CD4-positive, alpha-beta T cell treated with Interferon alpha-2 for 1 hour (primary cell): ENCODE results near the gene CDC20.

Experiments
- DNase-seq, 2 donors: peaks; one replicate each; pipeline ENCODE4 v3.0.0-alpha.2; 2020 to 2022

CDC20 gene

DNA sequence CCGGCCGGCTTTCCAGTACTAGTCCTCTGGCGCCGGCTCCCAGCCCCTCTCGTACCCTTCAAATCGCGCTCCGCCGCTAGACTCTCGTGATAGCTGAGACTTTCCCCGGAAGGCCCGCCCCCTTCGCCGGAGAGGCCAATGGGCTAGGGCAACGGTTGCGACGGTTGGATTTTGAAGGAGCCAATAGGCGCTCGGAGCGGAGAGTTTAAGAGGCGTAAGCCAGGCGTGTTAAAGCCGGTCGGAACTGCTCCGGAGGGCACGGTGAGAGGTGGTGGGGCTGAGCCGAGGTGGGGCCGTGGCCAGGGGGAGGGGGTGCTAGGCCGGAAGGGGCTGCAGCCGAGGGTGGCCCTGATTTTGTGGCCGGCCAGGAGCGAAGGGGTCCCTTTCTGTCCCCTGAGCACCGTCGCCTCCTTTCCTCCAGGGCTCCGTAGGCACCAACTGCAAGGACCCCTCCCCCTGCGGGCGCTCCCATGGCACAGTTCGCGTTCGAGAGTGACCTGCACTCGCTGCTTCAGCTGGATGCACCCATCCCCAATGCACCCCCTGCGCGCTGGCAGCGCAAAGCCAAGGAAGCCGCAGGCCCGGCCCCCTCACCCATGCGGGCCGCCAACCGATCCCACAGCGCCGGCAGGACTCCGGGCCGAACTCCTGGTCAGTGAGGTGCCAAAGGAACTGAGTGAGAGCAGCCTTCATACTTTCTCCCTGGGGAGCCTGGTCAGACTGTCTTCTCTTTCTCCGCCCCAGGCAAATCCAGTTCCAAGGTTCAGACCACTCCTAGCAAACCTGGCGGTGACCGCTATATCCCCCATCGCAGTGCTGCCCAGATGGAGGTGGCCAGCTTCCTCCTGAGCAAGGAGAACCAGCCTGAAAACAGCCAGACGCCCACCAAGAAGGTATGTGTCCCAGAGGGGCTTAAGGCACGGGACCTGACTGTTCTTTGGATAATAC is at the start of gene CDC20:
Gene CDC20 (plus strand): TSS at position 236 of the 948 bp plus-strand sequence. CDS start 235 bp downstream, at position 471.
- peak; percentile 94 to 97 for DNase-seq

GRCh38 chr1:43309405-43310025 is 49.3 kb upstream of the CDC20 start:
- no peak for DNase-seq

DNA sequence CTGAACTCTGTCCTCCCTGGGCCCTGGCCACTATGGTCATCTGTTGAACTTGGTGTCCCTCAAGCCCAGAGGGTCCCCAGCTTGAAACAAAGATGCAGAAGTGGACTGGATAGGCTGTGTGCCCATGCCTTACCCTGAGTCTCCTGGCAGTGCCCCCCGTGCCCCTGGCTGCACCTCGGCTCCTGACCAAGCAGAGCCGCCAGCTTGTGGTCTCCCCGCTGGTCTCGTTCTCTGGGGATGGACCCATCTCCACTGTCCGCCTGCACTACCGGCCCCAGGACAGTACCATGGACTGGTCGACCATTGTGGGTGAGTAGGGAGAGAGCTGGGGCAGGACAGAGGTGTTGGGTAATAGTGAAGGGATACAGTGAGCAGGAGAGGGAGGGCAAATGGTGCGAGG is 47.3 kb upstream of the CDC20 start:
- no peak for DNase-seq

GRCh38 chr1:43312212-43312623 is 46.6 kb upstream of the CDC20 start:
- DNase-seq, result no peak

DNA sequence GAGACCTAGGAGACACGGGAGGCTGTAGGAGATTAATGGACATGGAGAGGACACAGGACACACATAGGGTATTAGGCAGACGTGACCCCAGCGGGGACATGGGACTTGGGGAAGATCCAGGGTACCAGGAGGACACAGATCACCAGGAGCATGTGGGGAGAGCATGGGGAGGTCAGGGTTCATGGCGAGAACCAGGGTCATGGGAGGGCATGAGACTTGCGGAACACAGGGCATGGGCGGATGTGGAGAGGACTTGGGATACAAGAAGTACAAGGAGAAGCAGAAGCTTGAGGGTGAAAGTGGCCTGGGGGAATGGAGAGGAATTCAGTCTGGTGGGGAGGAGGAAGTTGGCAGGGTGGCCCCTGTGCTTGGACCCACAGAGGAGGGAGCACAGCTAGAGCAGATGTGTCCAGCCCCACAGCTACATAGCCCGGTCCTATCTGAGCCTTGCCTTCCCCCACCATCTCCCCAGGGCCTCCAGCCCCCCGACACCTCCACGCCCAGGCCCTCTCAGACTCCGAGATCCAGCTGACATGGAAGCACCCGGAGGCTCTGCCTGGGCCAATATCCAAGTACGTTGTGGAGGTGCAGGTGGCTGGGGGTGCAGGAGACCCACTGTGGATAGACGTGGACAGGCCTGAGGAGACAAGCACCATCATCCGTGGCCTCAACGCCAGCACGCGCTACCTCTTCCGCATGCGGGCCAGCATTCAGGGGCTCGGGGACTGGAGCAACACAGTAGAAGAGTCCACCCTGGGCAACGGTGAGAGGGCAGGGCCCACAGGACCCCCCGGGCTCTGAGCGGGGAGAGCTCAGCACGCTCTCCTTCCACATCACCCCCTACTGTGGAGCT is 45.9 kb upstream of the CDC20 start:
- no peak for DNase-seq

GRCh38 chr1:43313771-43314170 is 45.0 kb upstream of the CDC20 start:
- DNase-seq, result no peak

DNA sequence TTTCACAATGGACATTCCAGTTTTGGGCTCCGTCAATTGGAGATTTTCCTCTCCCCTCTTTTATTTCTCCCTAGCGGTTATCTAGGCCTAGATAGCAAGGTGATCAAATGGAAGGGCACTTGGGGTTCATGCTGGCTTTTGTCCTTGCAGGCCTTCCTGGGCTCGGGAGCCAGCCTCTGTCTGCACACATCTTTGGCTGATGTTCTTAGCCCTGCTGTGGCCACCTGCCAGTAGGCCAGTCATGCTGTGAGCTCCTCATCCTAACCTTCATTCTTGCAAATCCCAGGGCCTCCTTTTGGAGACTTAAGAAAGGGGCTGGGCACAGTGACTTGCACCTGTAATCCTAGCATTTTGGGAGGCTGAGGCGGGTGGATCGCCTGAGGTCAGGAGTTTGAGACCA is 44.5 kb upstream of the CDC20 start:
- no peak for DNase-seq

DNA sequence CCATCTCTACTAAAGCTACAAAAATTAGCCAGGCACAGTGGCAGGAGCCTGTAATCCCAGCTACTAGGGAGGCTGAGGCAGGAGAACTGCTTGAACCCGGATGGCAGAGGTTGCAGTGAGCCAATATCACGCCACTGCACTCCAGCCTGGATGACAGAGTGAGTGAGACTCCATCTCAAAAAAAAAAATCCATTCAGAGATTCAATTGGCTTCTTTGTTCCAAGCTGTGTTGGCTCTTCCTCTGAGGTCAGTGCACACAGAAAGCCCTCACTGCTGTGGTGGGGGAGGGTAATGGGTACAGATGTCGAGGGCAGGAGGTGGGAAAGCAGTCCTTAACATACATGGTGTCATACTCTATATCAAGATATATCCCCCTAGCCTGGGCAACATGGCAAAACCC is 43.3 kb upstream of the CDC20 start:
- DNase-seq, result no peak

DNA sequence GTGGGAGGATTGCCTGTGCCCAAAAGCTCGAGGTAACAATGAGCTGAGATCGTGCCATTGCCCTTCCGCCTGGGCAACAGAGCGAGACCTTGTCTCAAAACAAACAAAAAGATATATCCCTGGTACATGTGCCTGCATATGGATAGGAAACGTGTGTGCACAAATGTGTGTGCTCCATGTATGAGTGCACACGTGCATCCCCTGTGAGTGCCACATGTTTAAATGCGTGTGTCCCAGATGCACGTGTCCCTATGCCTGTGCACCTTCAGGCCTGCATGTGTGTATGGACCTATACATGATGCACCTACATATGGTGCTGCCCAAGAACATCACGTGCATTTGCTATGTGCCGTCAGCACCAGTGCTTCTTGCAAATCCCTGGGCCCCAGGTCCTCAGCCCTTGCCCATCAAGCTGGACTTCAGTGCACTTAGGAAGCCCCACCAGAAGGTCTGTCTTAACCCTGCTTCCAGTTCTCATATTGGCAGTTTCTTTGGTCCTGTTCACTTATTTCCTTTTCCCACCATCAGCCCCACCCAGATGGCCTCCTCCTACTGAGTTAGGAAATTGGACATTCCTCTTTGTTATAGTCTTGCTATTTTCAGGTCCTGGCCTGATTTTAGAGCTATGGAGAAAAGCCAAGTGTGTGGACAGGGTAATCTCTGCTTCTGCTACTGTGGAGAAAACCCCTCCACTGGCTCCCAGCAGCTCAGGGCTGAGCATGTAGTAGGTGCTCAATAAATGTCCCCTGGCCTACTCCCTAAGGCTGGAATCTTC is 42.6 kb upstream of the CDC20 start:
- no peak for DNase-seq

DNA sequence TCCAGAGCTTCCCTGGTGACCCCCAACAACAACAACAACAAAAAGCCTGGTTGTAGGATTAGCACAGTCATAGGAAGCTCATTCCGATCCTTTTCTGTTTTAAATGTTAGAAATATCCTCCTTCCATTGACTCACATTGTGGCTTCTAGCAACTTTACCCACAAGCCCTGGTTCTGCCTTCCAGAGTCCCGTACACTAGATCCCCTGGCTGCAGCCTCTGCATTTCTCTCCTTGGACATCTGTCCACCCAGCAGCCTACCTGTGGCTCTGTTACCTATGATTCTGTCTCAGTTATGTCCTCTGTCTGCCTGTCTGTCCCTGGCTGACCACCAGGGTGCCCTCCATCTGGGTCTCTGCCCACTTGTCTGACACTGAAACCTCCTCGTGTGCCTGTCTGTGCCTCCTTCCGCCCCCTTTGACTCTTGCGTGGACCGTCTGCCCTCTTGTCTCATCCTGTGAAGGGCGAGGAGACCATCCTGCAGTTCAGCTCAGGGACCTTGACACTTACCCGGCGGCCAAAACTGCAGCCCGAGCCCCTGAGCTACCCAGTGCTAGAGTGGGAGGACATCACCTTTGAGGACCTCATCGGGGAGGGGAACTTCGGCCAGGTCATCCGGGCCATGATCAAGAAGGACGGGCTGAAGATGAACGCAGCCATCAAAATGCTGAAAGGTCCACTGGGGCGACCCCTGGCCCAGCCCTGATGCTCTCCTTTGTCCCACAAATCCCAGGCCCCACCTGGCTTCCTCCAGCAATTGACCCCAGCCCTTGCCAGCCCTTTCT is 41.9 kb upstream of the CDC20 start:
- DNase-seq, result no peak

DNA sequence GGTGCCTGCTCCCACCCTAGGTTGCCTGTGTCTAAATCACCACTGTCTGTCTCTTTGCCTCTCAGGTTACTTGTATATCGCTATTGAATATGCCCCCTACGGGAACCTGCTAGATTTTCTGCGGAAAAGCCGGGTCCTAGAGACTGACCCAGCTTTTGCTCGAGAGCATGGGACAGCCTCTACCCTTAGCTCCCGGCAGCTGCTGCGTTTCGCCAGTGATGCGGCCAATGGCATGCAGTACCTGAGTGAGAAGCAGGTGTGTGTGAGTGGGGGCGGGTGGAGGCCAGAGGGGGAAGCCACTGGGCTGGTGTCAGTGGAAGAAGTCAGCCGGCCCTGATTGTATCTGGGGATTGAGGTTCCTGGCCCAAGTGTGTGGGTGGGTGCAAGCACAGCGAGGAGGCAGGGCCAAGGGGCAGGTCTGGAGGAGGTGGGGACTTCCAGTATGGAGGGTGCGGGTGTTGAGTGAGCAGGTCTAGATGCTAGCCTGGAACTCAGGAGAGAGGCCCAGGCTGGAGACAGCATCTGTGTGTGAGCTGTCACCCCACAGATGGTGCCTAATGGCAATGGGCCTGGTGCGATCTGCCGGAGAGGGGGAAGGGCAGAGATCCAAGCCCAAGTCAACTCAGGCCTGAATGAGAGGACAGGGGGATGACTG is 40.8 kb upstream of the CDC20 start:
- DNase-seq, result no peak

DNA sequence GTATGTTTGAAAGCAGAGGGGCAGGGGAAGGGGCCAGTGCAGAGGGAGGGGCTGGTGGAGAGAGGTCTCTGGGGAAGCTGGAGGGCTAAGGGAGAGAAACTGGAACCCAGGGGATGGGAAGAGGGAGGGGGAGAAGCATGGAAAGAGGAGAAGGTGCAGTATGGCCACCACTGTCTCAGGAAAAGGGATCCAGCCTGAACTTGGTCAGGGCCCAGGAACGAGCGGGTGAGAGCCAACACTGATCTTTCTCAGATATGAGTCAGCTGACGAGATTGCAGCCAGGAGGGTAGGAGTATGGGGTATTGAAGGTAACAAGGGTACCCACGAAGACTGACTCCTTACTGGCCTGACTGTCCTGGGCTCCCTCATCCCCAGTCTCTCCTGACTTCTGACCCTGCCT is 40.0 kb upstream of the CDC20 start:
- DNase-seq, result no peak

DNA sequence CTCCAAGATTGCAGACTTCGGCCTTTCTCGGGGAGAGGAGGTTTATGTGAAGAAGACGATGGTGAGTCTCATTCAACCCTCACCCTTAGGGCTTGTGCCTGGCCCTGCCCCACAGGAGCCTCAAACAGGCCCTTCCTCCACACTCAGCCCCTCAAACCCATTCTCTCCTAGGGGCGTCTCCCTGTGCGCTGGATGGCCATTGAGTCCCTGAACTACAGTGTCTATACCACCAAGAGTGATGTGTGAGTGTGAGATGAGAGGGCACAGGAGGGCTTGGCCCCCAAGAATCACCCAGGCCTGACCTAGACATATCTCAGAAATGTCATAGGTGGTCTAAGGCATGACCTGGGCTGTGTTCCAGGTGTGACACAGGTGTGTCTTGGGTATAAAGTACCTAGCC is 39.5 kb upstream of the CDC20 start:
- no peak for DNase-seq

DNA sequence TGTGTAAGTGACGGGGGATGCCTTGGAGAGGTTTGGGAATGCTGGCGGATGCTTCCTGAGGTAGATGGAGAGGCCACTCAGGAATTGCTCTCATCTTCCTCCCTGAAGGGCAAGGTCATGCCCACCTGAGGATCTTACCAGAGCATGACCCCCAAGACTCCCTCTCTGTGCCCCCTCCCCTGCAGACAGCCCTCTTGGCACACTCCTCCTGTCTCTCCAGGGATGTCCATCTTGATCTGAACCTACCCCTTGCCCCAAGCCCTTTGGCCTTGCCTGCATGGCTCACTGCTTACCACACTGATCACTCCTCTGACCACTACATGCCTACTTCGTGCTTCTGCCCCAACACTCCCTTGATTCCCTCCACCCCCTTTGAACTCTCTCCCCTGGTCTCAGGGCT is 39.0 kb upstream of the CDC20 start:
- no peak for DNase-seq

DNA sequence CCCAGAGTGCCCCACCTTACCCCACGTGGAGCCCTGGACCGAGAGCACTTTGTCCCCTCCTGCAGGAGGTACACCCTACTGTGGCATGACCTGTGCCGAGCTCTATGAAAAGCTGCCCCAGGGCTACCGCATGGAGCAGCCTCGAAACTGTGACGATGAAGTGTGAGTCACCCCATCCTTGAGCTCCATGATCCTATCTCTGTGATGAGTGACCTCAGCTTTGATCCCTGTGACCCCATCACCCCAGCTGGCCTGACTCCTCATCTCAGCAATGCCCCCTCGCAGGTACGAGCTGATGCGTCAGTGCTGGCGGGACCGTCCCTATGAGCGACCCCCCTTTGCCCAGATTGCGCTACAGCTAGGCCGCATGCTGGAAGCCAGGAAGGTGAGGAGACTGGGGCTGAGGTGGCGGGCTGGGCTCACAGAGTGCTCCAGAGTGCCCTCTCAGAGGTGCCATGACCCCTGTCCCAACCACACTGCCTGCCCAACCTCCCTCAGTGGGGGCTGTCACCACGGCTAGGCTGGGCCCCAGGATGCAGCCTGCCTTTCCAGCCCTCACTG is 37.4 kb upstream of the CDC20 start:
- DNase-seq, result no peak

DNA sequence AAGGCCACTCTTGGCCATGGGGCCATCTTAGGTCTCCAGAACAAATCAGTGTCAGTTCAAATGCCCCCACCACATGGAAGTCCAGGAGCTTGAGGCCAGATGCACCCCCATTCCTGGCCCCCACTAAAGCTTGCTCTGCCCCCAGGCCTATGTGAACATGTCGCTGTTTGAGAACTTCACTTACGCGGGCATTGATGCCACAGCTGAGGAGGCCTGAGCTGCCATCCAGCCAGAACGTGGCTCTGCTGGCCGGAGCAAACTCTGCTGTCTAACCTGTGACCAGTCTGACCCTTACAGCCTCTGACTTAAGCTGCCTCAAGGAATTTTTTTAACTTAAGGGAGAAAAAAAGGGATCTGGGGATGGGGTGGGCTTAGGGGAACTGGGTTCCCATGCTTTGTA is 36.3 kb upstream of the CDC20 start:
- DNase-seq, result no peak

DNA sequence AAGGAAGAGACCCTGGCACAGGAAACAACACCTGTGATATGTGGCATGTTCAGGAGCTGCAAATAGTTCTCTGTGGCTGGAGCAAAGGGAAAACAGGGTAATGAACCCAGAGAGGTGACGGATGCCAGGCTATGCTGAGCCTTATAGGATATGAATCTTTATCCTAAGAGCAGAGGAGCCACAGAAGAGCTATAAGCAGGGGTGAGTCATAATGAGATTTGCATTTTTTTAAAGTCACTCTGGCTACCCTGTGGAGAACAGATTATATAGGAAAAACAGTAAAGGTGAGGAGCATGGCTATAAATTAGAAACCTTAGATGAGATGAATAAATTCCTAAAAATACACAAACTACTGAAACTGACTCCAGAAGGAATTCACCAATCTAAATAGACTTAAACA is 34.0 kb upstream of the CDC20 start:
- DNase-seq, result no peak

- no peak for DNase-seq
Observed at GRCh38 chr1:43325381-43325780, 33.4 kb upstream of the CDC20 start.

GRCh38 chr1:43327549-43328292 is 31.1 kb upstream of the CDC20 start:
- DNase-seq, result no peak
